ENCODE measurements around the gene NOL12.

DNA sequence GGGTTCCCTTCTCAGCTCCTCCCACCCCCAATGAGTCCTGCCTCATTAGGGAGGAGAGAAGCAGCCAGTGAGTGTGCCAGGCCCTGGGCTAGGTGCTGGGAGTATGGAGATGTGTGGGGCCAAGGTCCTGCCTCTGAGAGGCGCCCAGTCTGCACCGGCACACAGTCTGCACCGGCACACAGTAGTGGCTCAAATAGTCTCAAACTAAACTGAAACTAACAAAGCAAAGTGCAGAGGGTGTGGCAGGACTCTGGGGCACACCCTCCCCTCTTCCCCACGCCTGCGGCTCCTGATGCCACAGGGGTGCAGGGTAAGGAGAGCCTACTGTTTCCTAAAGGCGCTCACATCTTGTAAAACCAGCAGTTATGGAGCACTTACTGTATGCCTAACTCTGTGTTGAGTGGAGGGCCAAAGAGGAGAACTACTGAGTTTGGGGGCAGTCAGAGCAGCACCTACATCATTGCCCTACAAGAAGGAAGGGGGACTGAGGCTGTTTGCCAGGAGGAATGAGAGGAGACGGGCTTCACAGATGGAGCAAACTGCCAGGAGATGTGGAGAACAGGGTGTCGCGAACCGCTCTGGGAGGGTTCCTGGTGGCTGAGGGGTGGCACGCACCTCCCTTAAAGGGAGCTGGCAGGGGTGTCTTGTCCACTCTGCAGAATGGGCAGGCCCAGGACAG is 47.6 kb upstream of the NOL12 start:
- TF ChIP-seq, protein P1, sequence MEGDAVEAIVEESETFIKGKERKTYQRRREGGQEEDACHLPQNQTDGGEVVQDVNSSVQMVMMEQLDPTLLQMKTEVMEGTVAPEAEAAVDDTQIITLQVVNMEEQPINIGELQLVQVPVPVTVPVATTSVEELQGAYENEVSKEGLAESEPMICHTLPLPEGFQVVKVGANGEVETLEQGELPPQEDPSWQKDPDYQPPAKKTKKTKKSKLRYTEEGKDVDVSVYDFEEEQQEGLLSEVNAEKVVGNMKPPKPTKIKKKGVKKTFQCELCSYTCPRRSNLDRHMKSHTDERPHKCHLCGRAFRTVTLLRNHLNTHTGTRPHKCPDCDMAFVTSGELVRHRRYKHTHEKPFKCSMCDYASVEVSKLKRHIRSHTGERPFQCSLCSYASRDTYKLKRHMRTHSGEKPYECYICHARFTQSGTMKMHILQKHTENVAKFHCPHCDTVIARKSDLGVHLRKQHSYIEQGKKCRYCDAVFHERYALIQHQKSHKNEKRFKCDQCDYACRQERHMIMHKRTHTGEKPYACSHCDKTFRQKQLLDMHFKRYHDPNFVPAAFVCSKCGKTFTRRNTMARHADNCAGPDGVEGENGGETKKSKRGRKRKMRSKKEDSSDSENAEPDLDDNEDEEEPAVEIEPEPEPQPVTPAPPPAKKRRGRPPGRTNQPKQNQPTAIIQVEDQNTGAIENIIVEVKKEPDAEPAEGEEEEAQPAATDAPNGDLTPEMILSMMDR (IDR thresholded peaks at IDR 0.05): no peak
- TF ChIP-seq, protein P2, sequence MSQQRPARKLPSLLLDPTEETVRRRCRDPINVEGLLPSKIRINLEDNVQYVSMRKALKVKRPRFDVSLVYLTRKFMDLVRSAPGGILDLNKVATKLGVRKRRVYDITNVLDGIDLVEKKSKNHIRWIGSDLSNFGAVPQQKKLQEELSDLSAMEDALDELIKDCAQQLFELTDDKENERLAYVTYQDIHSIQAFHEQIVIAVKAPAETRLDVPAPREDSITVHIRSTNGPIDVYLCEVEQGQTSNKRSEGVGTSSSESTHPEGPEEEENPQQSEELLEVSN (IDR thresholded peaks at IDR 0.05; ENCODE audit: borderline replicate concordance, low read depth): no peak
- TF ChIP-seq, protein P3, sequence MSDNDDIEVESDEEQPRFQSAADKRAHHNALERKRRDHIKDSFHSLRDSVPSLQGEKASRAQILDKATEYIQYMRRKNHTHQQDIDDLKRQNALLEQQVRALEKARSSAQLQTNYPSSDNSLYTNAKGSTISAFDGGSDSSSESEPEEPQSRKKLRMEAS (IDR thresholded peaks at IDR 0.05): no peak
- TF ChIP-seq EP300 (IDR thresholded peaks at IDR 0.05): no peak
- TF ChIP-seq, protein P4, sequence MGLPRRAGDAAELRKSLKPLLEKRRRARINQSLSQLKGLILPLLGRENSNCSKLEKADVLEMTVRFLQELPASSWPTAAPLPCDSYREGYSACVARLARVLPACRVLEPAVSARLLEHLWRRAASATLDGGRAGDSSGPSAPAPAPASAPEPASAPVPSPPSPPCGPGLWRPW (IDR thresholded peaks at IDR 0.05): no peak
- TF ChIP-seq PHF8 (IDR thresholded peaks at IDR 0.05; ENCODE audit: borderline replicate concordance, low read depth): no peak
- no peak for TF ChIP-seq ESRRA (IDR thresholded peaks at IDR 0.05; ENCODE audit: borderline replicate concordance, low read length)
- no peak for TF ChIP-seq SREBF2 (IDR thresholded peaks at IDR 0.05)
- no peak for TF ChIP-seq RCOR1 (IDR thresholded peaks at IDR 0.05; ENCODE audit: low read depth, low read length)
